HTR-8/SVneo (cell line): ENCODE results near the gene MYCBP2.
"Not testable (repeated sequence)": the region's sequence is repeated elsewhere in the genome, so short reads cannot be mapped to it uniquely, and the experiment has no call there.

Experiments used
- DNase-seq: peaks from one replicate; pipeline ENCODE4 v3.0.0; 2011; ENCODE audit warnings: low spot score, mixed read lengths; ENCODE audit not compliant: insufficient read length
- FAIRE-seq: peaks from 2 replicates; lab custom pipeline; 2011; peaks lifted over from hg19 to GRCh38; lab: Jason Lieb, UNC

Gene MYCBP2

DNA sequence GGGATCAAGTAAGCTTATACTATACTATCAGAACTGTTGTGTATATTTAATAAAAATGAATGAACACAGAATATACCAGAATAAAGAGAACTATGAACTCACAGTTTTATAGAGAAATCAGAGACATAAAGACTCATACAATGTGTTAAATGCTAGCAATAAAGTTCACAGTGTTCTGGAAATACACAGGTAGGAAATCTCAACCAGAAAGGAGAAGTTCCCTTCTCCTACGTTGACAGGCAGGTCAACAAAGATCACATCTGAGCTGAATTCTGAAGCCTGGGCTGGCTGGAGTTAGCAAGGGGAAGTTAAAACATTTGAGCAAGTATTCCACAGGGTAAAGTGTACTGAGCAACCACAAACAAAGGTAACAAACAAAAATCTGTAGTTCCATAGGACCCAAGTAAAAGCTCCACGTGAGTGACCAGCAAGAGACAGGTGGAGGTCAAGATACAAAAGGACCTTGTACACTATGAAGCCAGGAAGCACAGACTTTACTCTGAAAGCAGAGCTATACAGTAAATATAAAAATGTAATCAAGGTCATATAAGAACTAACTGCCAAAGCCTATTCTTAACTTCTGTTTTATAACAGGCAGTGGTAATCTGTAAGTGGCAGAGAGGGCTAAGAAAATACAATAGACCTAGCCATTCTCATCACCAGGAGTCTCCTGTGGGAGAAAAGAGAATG lies 312.9 kb downstream of the MYCBP2 start:
- no peak for DNase-seq
- FAIRE-seq, result no peak

DNA sequence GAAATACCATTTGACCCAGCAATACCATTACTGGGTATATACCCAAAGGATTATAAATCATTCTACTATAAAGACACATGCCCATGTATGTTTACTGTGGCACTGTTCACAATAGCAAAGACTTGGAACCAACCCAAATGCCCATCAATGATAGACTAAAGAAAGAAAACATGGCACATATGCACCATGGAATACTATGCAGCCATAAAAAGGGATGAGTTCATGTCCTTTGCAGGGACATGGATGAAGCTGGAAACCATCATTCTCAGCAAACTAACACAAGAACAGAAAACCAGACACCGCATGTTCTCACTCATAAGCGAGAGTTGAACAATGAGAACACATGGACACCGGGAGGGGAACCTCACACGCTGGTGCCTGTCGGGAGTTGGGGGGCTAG lies 317.2 kb downstream of the MYCBP2 start:
- FAIRE-seq, result not testable (repeated sequence)

DNA sequence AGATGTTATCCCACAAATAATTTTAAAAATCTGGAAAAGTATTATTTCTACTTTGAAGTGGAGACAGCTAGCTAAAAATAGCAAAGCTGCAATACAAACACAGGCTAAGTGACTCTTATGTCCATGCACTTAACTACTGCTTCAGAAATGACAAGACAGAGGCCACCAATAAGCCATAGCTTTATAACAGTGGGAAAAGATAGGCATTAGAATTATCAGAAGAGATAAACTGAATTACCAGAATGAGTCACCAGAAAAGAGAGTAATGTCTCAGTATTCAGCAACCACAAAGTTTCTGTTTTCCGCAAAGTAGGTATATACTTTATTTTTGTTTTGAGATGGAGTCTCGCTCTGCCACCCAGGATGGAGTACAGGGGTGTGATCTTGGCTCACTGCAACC lies 317.9 kb downstream of the MYCBP2 start:
- DNase-seq, result no peak
- FAIRE-seq, result no peak

More for the DNA sequence above, 317.2 kb downstream of the MYCBP2 start:
- DNase-seq, result not testable (repeated sequence)

DNA sequence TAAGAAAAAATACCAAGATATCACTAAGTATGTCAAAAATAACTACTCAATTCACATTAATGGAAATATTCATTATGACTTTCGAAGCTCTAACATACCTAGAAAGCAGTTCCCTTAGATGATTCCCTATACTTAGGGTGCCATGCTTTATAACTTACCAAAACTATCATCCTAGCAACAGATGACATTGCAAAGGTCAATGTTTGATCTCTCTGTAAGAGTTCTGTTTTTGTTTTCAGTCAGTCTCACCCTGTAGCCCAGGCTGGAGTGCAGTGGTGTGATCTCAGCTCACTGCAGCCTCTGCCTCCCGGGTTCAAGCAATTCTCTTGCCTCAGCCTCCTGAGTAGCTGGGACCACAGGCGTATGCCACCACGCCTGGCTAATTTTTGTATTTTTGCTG lies 318.6 kb downstream of the MYCBP2 start:
- not testable (repeated sequence) for FAIRE-seq

DNA sequence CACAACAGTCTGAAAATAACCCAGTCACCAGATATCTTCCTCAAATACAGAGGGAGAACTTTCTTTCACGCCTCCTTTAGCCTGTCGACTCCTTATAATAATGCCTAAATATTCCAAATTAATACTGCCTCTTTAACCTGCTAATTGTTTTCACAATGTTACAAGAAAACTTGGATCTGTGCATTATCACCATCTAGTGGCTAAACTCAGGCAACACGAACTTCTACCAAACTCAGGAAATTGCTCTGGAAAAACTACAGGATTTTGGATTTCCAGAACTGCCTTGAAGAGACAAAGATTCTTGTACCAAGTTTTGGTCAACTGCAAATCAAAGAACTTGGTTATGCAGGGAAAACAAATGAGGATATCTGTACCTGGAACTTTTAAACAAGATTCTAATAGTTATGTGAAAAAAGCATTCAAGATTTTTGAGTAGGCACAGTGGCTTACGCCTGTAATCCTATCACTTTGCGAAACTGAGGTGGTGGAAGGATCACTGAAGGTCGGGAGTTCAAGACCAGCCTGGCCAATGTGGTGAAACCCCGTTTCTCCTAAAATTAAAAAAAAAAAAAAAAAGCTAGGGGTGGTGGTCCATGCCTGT lies 324.2 kb downstream of the MYCBP2 start:
- no peak for FAIRE-seq

More for the DNA sequence above, 318.6 kb downstream of the MYCBP2 start:
- not testable (repeated sequence) for DNase-seq

DNA sequence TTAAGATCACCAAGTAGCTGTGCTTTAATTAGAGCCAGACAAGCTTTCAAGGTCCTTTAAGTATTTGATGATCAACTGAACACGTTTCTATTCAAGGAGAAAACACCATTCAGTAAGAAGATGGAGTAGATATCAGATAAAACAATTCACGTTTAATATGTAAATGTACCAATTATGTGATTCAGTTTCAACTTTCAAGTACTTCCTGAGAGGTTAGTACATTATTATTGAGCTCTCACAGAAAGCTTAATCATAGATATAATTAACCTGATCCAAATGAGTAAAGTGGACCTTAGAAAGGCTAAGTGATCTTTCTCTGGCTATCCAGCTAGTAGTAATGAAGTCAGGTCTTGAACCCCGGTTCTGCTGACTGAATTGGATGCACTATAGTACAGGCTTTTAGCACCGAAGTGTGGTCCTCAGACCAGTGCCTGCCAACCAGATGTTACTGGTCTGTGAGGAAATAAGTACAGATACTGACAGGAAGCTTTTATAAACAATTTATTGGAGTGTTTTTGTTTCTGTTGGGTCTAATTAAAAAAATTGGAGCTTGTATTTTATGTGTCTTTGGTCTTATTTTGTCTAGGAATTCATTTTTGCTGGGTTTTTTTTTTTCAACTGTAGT lies 324.8 kb downstream of the MYCBP2 start:
- no peak for FAIRE-seq
- no peak for DNase-seq

More for the DNA sequence above, 324.2 kb downstream of the MYCBP2 start:
- DNase-seq, result no peak

DNA sequence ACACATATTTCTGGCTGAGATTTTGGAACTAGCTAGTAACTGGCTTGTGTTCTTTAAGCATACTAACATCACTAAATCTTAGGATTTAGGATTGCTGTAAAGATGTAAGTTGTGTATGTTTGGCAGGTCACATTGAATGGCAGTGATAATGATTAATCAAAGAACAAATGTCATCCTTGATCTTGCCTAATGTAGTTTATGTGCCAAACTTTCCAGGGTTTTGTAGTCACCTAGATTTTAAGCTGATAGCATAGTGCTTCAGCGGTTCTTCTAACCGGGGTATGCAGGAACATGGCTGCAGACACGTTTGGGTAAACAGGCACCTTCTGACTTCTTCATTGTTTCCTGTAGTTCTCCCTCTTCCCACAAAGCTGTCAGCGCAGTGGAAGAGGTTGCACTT lies 325.4 kb downstream of the MYCBP2 start:
- FAIRE-seq, result no peak

DNA sequence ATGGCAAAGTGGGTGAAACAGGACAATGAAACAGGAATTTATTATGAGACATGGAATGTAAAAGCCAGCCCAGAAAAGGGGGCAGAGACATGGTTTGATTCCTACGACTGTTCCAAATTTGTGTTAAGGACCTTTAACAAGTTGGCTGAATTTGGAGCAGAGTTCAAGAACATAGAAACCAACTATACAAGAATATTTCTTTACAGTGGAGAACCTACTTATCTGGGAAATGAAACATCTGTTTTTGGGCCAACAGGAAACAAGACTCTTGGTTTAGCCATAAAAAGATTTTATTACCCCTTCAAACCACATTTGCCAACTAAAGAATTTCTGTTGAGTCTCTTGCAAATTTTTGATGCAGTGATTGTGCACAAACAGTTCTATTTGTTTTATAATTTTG lies 326.4 kb downstream of the MYCBP2 start:
- DNase-seq, result no peak
- FAIRE-seq, result no peak

More for the DNA sequence above, 325.4 kb downstream of the MYCBP2 start:
- DNase-seq, result no peak
